HG03064 (cell line): ENCODE measurements around the gene SEC14L5.

Source experiments
- ATAC-seq: cut with Tn5 transposase; IDR thresholded peaks from one replicate; pipeline ENCODE4 v1.9.1; 2021; ENCODE audit warnings: low read depth; ENCODE audit not compliant: unreplicated experiment

The SEC14L5 gene

GRCh38 chr16:4981473-4981872 lies 23.3 kb downstream of the SEC14L5 start:
- ATAC-seq, result no peak

DNA sequence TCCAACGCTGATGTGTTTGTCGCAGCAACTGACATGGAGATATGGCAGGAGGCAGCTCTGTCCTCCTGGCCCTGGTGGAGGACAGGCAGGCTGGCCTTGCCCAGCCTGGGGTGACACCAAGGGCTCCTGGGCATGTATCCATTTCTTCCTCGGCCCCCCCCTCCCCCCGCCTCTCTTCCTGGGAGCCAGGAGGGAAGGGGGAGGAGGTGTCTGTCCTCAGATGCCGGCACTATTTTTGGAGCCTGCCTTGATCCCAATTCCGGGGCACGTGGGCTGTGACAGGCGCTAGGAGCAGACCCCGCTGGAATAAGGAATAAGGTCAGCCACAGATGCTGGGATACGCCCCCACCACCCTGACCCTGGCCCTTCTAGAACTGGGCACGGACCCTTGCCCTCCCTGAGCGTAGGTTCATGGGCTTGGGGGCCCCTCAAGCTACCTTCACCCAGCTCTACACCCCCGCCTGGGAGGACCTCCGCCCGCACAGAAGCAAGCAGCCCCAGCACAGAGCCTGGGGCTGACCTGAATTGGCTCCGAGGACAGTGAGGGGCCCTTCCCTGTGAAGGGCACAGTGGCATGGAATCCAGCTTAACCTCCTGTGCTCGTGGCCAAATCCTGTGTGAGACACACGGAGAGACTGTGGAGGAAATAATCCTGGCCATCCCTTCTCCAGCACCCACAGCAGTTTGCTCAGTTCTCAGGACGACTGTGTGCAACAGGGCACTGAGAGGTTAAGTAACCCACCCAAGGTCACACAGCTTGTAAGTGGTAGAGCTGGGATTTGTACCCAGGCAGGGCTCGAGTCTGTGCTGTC lies 24.1 kb downstream of the SEC14L5 start:
- ATAC-seq, result no peak

GRCh38 chr16:4984174-4984990 lies 26.3 kb downstream of the SEC14L5 start:
- no peak for ATAC-seq

- ATAC-seq, result no peak
These were observed 29.1 kb downstream of the SEC14L5 start for GRCh38 chr16:4987250-4987579.

- ATAC-seq, result no peak
These were observed 29.6 kb downstream of the SEC14L5 start for GRCh38 chr16:4987580-4988374.

- ATAC-seq, result no peak
These were observed 30.5 kb downstream of the SEC14L5 start for GRCh38 chr16:4988647-4989046.

DNA sequence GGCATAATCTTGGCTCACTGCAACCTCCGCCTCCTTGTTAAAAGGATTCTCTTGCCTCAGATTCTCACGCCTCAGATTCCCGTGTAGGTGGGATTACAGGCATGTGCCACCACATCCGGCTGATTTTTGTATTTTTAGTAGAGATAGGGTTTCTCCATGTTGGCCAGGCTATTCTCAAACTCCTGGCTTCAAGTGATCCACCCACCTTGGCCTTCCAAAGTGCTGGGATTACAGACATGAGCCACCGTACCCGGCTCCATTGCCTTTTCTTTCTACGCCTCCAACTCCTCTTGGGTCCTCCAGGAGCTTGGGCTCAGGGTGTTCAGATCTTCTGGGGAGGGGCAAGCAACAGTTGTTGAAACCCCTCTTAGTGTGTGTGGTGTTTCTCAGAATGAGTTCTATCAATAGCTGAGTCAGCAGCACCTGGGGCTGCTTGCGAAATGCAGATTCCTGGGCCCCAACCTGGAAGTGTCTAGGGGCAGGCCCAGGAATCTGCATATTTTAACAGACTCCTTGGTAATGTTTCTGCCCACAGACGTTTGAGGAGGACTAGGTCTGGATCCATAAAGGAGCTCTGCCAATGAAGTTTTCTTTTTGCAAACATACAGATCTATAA lies 31.4 kb downstream of the SEC14L5 start:
- no peak for ATAC-seq

DNA sequence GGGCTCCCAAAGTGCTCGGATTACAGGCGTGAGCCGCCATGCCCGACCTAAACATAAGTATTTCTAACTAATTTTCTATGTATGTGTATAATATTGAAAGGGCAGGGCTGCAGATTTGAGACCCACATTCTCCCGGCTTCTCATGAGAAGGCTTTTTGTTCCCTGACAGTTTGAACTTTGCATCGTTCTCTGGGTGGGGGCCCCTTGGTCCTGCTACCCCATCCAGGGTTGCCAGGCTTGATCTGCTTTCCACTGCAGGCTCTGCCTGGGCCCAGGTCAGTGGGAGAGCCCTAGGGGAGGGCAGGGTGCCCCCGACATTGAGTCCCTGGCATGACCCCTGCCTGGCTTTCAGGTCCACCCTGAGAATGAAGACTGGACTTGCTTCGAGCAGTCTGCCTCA lies 32.3 kb downstream of the SEC14L5 start:
- ATAC-seq, result no peak

DNA sequence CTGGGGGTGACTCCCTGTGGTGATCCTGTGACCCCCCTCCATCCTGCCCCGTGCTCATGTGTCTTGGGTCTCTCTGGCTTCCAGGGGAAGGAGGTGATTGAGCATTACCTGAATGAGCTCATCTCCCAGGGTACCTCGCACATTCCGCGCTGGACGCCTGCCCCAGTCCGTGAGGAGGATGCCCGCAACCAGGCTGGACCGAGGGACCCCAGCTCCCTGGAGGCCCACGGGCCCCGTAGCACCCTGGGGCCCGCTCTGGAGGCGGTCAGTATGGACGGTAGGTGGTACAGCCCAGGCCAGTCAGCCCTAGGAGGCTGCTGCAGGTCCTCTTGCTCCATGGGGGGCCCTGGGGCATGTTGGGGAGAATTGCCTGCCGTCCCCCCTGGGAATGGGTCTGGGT lies 33.6 kb downstream of the SEC14L5 start:
- ATAC-seq, result no peak

GRCh38 chr16:4994719-4995434 lies 36.7 kb downstream of the SEC14L5 start:
- ATAC-seq, result no peak

- no peak for ATAC-seq
These were observed 42.5 kb downstream of the SEC14L5 start for GRCh38 chr16:5000573-5001001.

GRCh38 chr16:5001571-5001970 lies 43.4 kb downstream of the SEC14L5 start:
- ATAC-seq, result no peak

DNA sequence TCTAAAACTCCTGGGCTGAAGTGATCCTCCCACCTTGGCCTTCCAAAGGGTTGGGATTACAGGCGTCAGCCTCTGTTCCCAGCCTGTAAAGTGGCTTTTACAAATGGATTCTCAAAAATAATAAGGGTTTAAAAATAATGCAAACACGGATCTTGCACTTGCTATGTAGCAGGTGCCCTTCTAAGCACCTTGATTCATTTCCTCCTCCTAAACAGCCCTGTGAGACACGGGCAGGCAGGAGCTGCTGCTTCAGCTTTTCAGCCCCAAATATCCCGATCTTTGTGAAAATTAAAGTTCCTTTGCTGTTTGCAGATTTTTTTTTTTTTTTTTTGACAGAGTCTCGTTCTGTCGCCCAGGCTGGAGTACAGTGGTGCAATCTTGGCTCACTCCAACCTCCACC lies 43.9 kb downstream of the SEC14L5 start:
- no peak for ATAC-seq

- no peak for ATAC-seq
These were observed 44.6 kb downstream of the SEC14L5 start for GRCh38 chr16:5002699-5003143.

- no peak for ATAC-seq
These were observed 45.1 kb downstream of the SEC14L5 start for GRCh38 chr16:5003211-5003610.

DNA sequence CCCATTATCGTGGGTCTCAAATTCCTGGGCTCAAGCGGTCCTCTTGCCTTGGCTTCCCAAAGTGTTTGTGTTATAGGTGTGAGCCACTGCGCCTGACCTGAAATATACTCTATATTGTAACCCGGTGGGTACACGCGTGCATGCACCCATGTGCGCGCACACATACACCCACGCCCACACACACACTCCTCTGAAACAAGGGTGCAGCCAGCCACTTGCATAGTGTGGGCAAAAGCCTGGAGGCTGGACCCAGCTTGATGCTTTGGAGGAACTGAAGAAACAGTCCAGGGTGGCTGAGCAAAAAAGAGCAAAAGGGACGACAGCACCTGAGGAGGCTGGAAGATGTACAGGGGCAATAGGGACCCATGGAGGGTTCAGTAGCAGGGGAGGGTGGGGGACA lies 45.7 kb downstream of the SEC14L5 start:
- ATAC-seq, result no peak

DNA sequence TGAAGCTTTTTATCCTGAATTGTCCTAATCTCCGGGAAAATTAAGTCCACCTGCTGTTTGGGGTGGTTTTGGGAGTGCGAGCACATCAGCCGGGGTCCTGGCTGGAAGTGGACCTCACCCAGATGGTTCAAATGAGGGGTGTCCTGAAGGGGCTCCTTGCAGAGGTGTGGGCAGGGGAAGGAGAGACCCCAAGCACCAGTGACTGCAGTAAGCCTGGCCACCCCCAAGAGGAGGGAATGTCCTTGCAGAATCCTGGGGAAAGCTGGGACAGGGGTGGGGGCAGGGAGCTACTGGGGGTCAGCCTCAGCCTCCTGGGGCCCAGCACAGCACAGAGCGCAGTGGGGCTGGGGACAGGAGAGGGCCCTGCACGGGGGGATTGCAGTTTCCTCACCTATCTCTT lies 46.2 kb downstream of the SEC14L5 start:
- no peak for ATAC-seq

DNA sequence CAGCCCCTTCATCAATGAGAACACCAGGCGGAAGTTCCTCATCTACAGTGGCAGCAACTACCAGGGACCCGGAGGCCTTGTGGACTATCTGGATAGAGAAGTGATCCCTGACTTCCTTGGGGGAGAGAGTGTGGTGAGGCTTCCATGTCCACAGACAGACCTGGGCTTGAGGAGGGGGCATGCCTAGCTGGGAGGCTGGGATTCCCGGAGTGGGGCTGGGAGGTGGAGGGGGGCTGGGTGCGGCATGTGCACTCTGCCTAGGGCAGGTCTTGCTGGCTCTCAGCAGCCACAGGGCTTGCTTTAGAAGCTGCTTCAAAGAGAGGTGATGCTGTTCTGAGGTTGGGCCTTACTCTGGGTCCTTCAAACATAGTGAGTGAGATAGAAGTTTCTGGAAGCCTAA lies 47.8 kb downstream of the SEC14L5 start:
- ATAC-seq, result no peak

DNA sequence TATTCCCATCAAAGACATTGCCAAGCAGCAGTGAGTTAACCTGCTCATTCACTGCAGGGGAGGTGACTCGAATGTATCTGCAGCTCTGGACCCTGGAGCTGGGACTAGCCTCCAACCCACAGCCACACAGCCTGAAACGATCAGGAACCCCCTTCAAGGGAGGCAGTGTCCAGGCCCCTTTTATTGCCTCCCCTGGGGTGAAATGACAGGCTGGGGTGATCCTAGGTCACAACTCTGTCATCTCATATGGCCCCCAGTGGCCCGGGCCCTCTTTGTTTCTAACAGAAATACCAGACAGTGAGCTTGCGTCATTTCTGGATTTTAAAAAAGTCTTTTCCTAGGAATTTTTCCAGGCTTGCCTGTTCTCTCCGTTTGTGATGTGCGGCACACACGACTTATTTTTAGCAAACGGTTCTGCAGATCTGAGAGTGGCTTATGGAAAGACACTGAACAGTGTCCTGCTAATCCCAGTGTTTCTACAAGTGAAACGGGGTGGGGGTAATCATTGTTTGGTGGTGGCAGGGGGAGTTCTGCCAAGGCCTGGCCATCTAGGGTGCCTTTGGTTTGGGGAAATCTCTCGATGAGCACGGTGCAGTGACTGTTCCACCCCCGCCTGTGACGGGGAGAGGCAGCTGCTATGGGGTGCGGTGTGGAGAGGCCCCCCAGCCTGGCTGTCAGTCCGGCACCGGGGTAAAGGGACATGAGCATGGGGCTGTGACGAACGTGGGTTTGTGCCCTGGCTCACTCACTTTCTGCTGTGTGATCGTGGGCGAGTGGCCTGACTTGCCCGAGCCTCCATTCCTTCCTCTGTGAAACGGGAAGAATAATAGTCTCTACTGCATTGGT lies 48.4 kb downstream of the SEC14L5 start:
- ATAC-seq, result no peak
